Measurements from ENCODE around the gene ZNF792. TPM values are rescaled to one million over a fixed set of nuclear protein-coding genes. Genes with fewer than 3 reads are reported as not detected.

Gene ZNF792
- total RNA-seq, 1 experiment from 2014 or later = 4.5 TPM

DNA sequence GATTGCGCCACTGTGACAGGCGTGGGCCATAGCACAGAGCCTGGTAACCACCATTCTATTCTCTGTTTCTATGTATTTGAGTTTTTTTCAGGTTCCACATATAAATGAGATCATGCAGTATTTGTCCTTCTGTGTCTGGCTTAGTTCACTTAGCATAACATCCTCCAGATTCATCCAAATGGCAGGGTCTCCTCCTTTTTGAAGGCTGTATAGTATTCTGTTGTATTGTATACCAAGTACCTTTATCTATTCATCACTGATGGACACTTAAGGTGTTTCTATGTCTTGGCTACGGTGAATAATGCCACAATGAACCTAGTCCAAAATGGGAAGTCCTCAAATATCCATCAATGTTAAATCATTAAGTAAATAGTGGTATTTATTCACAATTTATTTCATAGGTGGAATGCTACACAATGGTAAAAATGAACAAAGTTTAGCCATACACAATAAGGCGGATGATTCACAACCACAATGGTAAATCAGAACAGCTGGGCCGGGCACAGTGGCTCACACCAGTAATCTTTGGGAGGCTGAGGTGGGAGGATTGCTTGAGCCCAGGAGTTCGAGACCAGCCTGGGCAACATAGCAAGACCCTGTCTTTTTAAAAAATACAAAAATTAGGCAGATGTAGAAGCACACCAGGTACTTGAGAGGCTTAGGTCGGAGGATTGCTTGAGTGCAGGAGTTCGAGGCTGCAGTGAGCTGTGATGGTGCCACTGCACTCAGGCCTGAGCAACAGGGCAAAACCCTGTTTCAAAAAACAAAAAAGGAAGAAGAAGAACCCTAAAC lies 27.7 kb upstream of the ZNF792 start:
- intact Hi-C loops (cut with micrococcal nuclease; ENCODE audit: unreplicated experiment) = no loop called here
- Mint-ChIP-seq H3K9me3 (ENCODE audit: unreplicated experiment) (no peaks in the 10 kb centered on the region), H3K27ac (ENCODE audit: unreplicated experiment) (no peak overlapping the region), H3K4me3 (ENCODE audit: unreplicated experiment) (no peak overlapping the region), H3K36me3 (ENCODE audit: insufficient read depth, unreplicated experiment) (no peaks in the 10 kb centered on the region), H3K27me3 (ENCODE audit: insufficient read depth, unreplicated experiment) (no peaks in the 10 kb centered on the region), H3K4me1 (ENCODE audit: low read depth, unreplicated experiment) (peaks cover 10% of the 10 kb centered on the region)
- no TSS peak for BruUV-seq (replicated peaks)
- no peak overlapping the region for H3K4me3 ChIP-seq (ENCODE audit: low read depth, low read length)
- no peak for TF ChIP-seq CTCF (IDR thresholded peaks at IDR 0.05; ENCODE audit: insufficient read depth in 1 of 2, low read depth in 1 of 2, low read length in 1 of 2, severe bottlenecking in 1 of 2, unreplicated experiment in 1 of 2)
- no peaks in the 10 kb centered on the region for H3K27me3 ChIP-seq (replicated peaks; ENCODE audit: control insufficient read depth, insufficient read depth, low read length)
- no peak for DNase-seq
- peaks cover 25% of the 10 kb centered on the region for H3K4me1 ChIP-seq
- H3K36me3 ChIP-seq (ENCODE audit: control insufficient read depth, insufficient read depth, low read length) = no peaks in the 10 kb centered on the region
- no peaks in the 10 kb centered on the region for H3K9me3 ChIP-seq
- ChIA-PET CTCF (no interaction called here), POLR2A (no interaction called here)

DNA sequence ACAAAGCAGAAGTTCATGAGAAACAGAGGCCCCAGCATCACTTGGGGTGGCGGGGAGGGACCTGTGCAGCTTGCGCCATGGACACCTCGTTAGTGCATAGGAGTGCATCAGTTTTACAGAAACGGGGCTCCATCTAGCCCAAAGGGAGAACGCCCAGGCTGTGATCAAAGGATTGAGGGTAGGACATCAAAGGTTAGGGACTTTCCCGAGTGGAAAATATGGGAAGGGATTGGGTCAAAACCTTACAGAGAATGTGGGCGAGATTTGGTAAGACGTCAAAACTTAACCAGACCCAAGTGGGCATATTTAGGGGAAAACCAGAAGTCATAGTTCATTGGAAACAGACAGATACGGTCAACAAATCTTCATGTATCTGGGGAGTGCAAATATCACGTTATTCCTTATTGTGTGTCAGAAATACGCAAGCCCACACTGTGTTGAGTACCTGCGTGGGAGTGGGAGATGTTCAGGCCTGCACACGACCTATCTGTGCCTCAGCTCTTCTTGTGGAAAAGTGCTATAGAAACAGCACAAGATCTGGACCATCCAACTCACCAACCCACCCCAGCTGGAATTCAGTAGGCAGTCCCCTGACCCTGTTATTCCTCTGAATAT lies 26.7 kb upstream of the ZNF792 start:
- Histone ChIP-seq H3K4me1 (peaks cover 16% of the 10 kb centered on the region), H3K9me3 (no peaks in the 10 kb centered on the region), H3K36me3 (ENCODE audit: control insufficient read depth, insufficient read depth, low read length) (no peaks in the 10 kb centered on the region), H3K27me3 (replicated peaks; ENCODE audit: control insufficient read depth, insufficient read depth, low read length) (no peaks in the 10 kb centered on the region), H3K4me3 (ENCODE audit: low read depth, low read length) (no peak overlapping the region)
- Mint-ChIP-seq H3K4me3 (ENCODE audit: unreplicated experiment) (no peak overlapping the region), H3K27me3 (ENCODE audit: insufficient read depth, unreplicated experiment) (no peaks in the 10 kb centered on the region), H3K9me3 (ENCODE audit: unreplicated experiment) (no peaks in the 10 kb centered on the region), H3K27ac (ENCODE audit: unreplicated experiment) (no peak overlapping the region), H3K36me3 (ENCODE audit: insufficient read depth, unreplicated experiment) (no peaks in the 10 kb centered on the region), H3K4me1 (ENCODE audit: low read depth, unreplicated experiment) (peaks cover 10% of the 10 kb centered on the region)
- POLR2A ChIA-PET = no interaction called here
- intact Hi-C loops (cut with micrococcal nuclease; ENCODE audit: unreplicated experiment) = no loop called here
- no peak for TF ChIP-seq CTCF (IDR thresholded peaks at IDR 0.05; ENCODE audit: insufficient read depth in 1 of 2, low read depth in 1 of 2, low read length in 1 of 2, severe bottlenecking in 1 of 2, unreplicated experiment in 1 of 2)
- CTCF ChIA-PET = interaction anchor here (0.6 kb wide), 1 partner anchor 54 kb away, joined by 3 read pairs; no protein-coding TSS in a partner anchor
- no peak for DNase-seq
- no TSS peak for BruUV-seq (replicated peaks)

DNA sequence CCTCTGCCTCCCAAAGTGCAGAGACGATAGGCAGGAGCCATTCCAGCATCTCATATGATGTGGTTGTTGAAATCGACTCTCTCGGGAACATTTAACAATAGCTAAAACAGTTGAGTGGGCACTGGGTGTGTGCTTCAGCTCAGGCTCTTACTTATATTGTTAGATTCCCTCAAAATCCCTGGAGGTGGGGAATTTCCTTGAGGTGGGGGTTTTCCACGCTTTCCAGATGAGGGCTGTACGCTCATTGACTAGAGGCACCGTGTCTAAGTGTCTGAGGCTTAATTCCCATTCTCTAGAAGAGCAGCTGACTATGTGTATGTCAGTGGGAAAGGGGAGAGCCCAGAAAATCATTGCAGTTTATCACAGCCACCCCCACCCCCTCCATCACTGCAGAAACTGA lies 25.3 kb upstream of the ZNF792 start:
- Mint-ChIP-seq H3K9me3 (ENCODE audit: unreplicated experiment) (peaks cover 13% of the 10 kb centered on the region), H3K27ac (ENCODE audit: unreplicated experiment) (no peak overlapping the region), H3K27me3 (ENCODE audit: insufficient read depth, unreplicated experiment) (no peaks in the 10 kb centered on the region), H3K4me3 (ENCODE audit: unreplicated experiment) (no peak overlapping the region), H3K36me3 (ENCODE audit: insufficient read depth, unreplicated experiment) (no peaks in the 10 kb centered on the region), H3K4me1 (ENCODE audit: low read depth, unreplicated experiment) (peaks cover 7% of the 10 kb centered on the region)
- CTCF ChIA-PET = no interaction called here
- no peak for DNase-seq
- no peaks in the 10 kb centered on the region for H3K36me3 ChIP-seq (ENCODE audit: control insufficient read depth, insufficient read depth, low read length)
- H3K9me3 ChIP-seq = peaks cover 3% of the 10 kb centered on the region; the same call in 1 of the 2 replicates
- no peaks in the 10 kb centered on the region for H3K27me3 ChIP-seq (replicated peaks; ENCODE audit: control insufficient read depth, insufficient read depth, low read length)
- BruUV-seq (replicated peaks) = no TSS peak
- no peak for TF ChIP-seq CTCF (IDR thresholded peaks at IDR 0.05; ENCODE audit: insufficient read depth in 1 of 2, low read depth in 1 of 2, low read length in 1 of 2, severe bottlenecking in 1 of 2, unreplicated experiment in 1 of 2)
- H3K4me1 ChIP-seq = peaks cover 3% of the 10 kb centered on the region
- intact Hi-C loops (cut with micrococcal nuclease; ENCODE audit: unreplicated experiment) = no loop called here
- POLR2A ChIA-PET = no interaction called here
- no peak overlapping the region for H3K4me3 ChIP-seq (ENCODE audit: low read depth, low read length)

Measured in Caco-2 (cell line).